K562 (cell line): ENCODE data around the gene ISG20L2. TPM values are rescaled to one million over a fixed set of nuclear protein-coding genes. Genes with fewer than 3 reads are reported as not detected.
A peak's percentile ranks its signal among the peaks of the same experiment; 100 is the strongest.

Experiments used
- ARID2 ChIP-seq: fragments of 450-650 bp; IDR thresholded peaks from 2 replicates; pipeline ENCODE4 v1.6.1; 2017; ENCODE audit warnings: antibody characterized with exemption, mild to moderate bottlenecking
- CREB1 ChIP-seq, 2 experiments: sonication (generic) in 1 of 2; formaldehyde crosslinking in 1 of 2; IDR thresholded peaks; 2 replicates each; pipeline versions ENCODE4 v1.6.1 to v1.8.0; 2012 to 2022; ENCODE audit warnings: inconsistent platforms in 1 of 2, mild to moderate bottlenecking in 1 of 2, missing genetic modification reagents in 1 of 2, moderate library complexity in 1 of 2
- ETV5 ChIP-seq: sonication (generic); formaldehyde crosslinking; IDR thresholded peaks from 2 replicates; pipeline ENCODE4 v1.4.0; 2020; ENCODE audit warnings: low read depth, mild to moderate bottlenecking, missing genetic modification reagents
- GABPB1 ChIP-seq: sonication (generic); formaldehyde crosslinking; IDR thresholded peaks from 2 replicates; pipeline ENCODE4 v1.8.0; 2022; ENCODE audit warnings: mild to moderate bottlenecking, missing genetic modification reagents
- GATAD2A ChIP-seq: fragments of 450-650 bp; IDR thresholded peaks from 2 replicates; pipeline ENCODE4 v1.6.1; 2017
- HDAC2 ChIP-seq: fragments of 450-650 bp; IDR thresholded peaks from 2 replicates; pipeline ENCODE4 v1.6.1; 2016; ENCODE audit warnings: mild to moderate bottlenecking
- NFRKB ChIP-seq: fragments of 450-650 bp; IDR thresholded peaks from 2 replicates; pipeline ENCODE4 v1.6.1; 2016; ENCODE audit warnings: low read depth
- POLR2AphosphoS2 ChIP-seq: IDR thresholded peaks from 2 replicates; pipeline ENCODE4 v1.6.1; 2012; ENCODE audit warnings: low read length, improper control_type of control experiment
- SAFB ChIP-seq: fragments of 200-400 bp; formaldehyde crosslinking; IDR thresholded peaks from 2 replicates; pipeline ENCODE4 v1.6.1; 2017; ENCODE audit warnings: low read depth, low read length, borderline replicate concordance
- SIN3B ChIP-seq: fragments of 450-650 bp; IDR thresholded peaks from 2 replicates; pipeline ENCODE4 v1.6.1; 2017; ENCODE audit warnings: low read depth, mild to moderate bottlenecking, moderate library complexity
- SMC3 ChIP-seq: conservative IDR thresholded peaks from 2 replicates; pipeline ENCODE4 v1.6.1; 2011; ENCODE audit warnings: low read depth, low read length, improper control_type of control experiment; ENCODE audit not compliant: insufficient read depth
- STAG1 ChIP-seq: sonication (generic); formaldehyde crosslinking; IDR thresholded peaks from 2 replicates; pipeline ENCODE4 v1.5.0; 2020; ENCODE audit warnings: missing genetic modification reagents, borderline replicate concordance
- TEAD1 ChIP-seq, 2 experiments: fragments of 450-650 bp in 1 of 2; sonication (generic) in 1 of 2; formaldehyde crosslinking; IDR thresholded peaks; 2 replicates each; pipeline versions ENCODE4 v1.4.0 to v1.8.0; 2020 to 2022; ENCODE audit warnings: mild to moderate bottlenecking in 2 of 2, missing genetic modification reagents in 1 of 2
- ZNF24 ChIP-seq: fragments of 450-650 bp; IDR thresholded peaks from 2 replicates; pipeline ENCODE4 v1.6.1; 2016
- ZNF586 ChIP-seq: fragments of 450-650 bp; formaldehyde crosslinking; conservative IDR thresholded peaks from 2 replicates; pipeline ENCODE4 v1.4.0; 2020; ENCODE audit warnings: mild to moderate bottlenecking, moderate library complexity
- polyA plus RNA-seq, 8 experiments: library from polyadenylated mRNA; depleted of rRNA in 4 of 8; stranded (reverse) in 5 of 8; unstranded in 3 of 8; fragments of >200 nt; fragmentation: Nextera tagmentation in 2 of 8; fragmentation: Illumina TruSeq in 1 of 8; extraction: Ambion mirVana in 2 of 8; extraction: Trizol in 1 of 8; gene quantifications; 2 replicates each; pipeline versions ENCODE4 v1.2.1 to v1.2.3, GENCODE V29; 2011 to 2014; ENCODE audit warnings: inconsistent platforms in 1 of 8, missing spikeins in 1 of 8
- total RNA-seq, 7 experiments: library from RNA; depleted of rRNA in 6 of 7; stranded (reverse); fragments of >200 nt in 6 of 7; fragmentation: Illumina TruSeq in 2 of 7; extraction: Trizol in 2 of 7; gene quantifications; 2 replicates each; pipeline versions ENCODE4 v1.2.1 to v1.2.3, GENCODE V29; 2011 to 2021; ENCODE audit warnings: low replicate concordance in 1 of 7
- TF ChIP-seq, protein P1 (sequence below), 2 experiments: fragments of 450-650 bp; IDR thresholded peaks; 2 replicates each; pipeline ENCODE4 v1.6.1; 2018; ENCODE audit warnings: mild to moderate bottlenecking in 2 of 2, low read depth in 1 of 2; ENCODE audit not compliant: partially characterized antibody in 2 of 2
- TF ChIP-seq, protein P2 (sequence below), 2 experiments: IDR thresholded peaks; 2 replicates each; pipeline ENCODE4 v1.6.1; 2011; ENCODE audit warnings: borderline replicate concordance in 1 of 2, control low read depth in 1 of 2, low read depth in 1 of 2, low read length in 1 of 2, mild to moderate bottlenecking in 1 of 2, mixed read lengths in 1 of 2, moderate library complexity in 1 of 2; ENCODE audit not compliant: insufficient read depth in 1 of 2, insufficient read length in 1 of 2, poor library complexity in 1 of 2, severe bottlenecking in 1 of 2; ENCODE audit errors: extremely low read depth in 1 of 2
- TF ChIP-seq, protein P3 (sequence below), 2 experiments: fragments of 450-650 bp in 1 of 2; sonication (generic) in 1 of 2; formaldehyde crosslinking in 1 of 2; IDR thresholded peaks in 1 of 2; conservative IDR thresholded peaks in 1 of 2; 2 replicates each; pipeline versions ENCODE4 v1.6.1 to v1.8.1; 2016 to 2023; ENCODE audit warnings: mild to moderate bottlenecking in 2 of 2, moderate library complexity in 2 of 2, inconsistent platforms in 1 of 2, missing genetic modification reagents in 1 of 2
- TF ChIP-seq, protein P4 (sequence below): sonication (generic); formaldehyde crosslinking; IDR thresholded peaks from 2 replicates; pipeline ENCODE4 v1.8.1; 2023; ENCODE audit warnings: mild to moderate bottlenecking, missing genetic modification reagents

The ISG20L2 gene
- total and polyA plus RNA-seq, 9 of the 15 experiments (the other 6 are each of a cell fraction or from before 2014, with no cell fraction given): 21.3 to 130 (median 50.3) TPM

DNA sequence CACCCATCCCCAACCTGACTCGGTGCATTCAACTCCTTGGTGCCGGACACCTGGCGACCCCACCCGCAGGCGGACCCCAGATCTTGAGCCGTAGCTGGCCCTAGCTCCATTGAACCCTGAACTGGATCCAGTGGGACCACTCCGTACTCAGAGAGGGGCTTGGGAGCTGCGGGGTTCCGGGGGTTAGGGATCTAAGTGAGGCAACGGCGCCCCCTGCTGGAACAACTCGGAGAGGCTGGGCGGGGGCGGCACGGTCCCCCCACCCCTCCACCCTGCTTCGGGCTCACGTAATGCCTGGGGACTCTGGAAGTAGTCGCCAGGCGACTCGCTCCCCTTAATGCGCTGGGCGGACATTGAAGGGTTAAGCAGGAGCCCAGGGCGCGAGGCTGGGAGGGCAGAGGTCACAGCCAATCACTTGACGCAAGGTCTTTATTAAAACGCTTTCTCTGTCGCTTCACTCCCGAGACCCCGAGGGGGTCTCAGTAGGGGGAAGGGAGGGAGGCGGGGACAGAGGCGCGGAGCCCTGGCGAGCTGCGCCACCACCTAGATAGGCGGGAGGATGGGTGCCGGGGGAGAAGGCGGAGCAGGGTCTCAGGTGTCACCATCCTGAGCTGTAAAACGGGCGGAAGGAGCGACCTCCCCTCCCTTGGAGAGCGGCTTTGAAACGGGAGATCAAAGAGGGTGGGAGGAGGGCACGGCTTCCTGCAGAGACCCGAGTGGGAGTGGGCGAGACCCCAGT lies 22.5 kb downstream of the ISG20L2 start (continued):
- TF ChIP-seq, protein P1, sequence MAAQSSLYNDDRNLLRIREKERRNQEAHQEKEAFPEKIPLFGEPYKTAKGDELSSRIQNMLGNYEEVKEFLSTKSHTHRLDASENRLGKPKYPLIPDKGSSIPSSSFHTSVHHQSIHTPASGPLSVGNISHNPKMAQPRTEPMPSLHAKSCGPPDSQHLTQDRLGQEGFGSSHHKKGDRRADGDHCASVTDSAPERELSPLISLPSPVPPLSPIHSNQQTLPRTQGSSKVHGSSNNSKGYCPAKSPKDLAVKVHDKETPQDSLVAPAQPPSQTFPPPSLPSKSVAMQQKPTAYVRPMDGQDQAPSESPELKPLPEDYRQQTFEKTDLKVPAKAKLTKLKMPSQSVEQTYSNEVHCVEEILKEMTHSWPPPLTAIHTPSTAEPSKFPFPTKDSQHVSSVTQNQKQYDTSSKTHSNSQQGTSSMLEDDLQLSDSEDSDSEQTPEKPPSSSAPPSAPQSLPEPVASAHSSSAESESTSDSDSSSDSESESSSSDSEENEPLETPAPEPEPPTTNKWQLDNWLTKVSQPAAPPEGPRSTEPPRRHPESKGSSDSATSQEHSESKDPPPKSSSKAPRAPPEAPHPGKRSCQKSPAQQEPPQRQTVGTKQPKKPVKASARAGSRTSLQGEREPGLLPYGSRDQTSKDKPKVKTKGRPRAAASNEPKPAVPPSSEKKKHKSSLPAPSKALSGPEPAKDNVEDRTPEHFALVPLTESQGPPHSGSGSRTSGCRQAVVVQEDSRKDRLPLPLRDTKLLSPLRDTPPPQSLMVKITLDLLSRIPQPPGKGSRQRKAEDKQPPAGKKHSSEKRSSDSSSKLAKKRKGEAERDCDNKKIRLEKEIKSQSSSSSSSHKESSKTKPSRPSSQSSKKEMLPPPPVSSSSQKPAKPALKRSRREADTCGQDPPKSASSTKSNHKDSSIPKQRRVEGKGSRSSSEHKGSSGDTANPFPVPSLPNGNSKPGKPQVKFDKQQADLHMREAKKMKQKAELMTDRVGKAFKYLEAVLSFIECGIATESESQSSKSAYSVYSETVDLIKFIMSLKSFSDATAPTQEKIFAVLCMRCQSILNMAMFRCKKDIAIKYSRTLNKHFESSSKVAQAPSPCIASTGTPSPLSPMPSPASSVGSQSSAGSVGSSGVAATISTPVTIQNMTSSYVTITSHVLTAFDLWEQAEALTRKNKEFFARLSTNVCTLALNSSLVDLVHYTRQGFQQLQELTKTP (IDR thresholded peaks at IDR 0.05; ENCODE audit: low read depth in 1 of 2, partially characterized antibody in 2 of 2): peak in 1 of 2 experiments; percentile 47
- TF ChIP-seq ARID2 (peak; percentile 94), GABPB1 (CRISPR knock-in tag) (peak; percentile 73), GATAD2A (peak; percentile 73), ETV5 (CRISPR knock-in tag) (0 out of 2 replicates have a peak, but pooled peaks have one; percentile 32), HDAC2 (peak; percentile 77; the same call in 1 of the 2 replicates), ZNF586 (CRISPR knock-in tag) (no peak), SMC3 (peak; percentile 86), SAFB (peak; percentile 53; the same call in 1 of the 2 replicates), POLR2AphosphoS2 (no peak), NFRKB (peak; percentile 28; the same call in 1 of the 2 replicates), TEAD1 (CRISPR knock-in tag; IDR thresholded peaks at IDR 0.05) (no peak), ZNF24 (peak; percentile 37; the same call in 1 of the 2 replicates), SIN3B (0 out of 2 replicates have a peak, but pooled peaks have one; percentile 31), CREB1 (IDR thresholded peaks at IDR 0.05) (0 out of 2 replicates have a peak, but pooled peaks have one; percentile 22), CREB1 (CRISPR knock-in tag; IDR thresholded peaks at IDR 0.05) (no peak), STAG1 (CRISPR knock-in tag) (peak; percentile 38)
- TF ChIP-seq, protein P2, sequence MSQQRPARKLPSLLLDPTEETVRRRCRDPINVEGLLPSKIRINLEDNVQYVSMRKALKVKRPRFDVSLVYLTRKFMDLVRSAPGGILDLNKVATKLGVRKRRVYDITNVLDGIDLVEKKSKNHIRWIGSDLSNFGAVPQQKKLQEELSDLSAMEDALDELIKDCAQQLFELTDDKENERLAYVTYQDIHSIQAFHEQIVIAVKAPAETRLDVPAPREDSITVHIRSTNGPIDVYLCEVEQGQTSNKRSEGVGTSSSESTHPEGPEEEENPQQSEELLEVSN (IDR thresholded peaks at IDR 0.05; ENCODE audit: borderline replicate concordance in 1 of 2, extremely low read depth in 1 of 2, insufficient read depth in 1 of 2, insufficient read length in 1 of 2, low read depth in 1 of 2, low read length in 1 of 2, poor library complexity in 1 of 2, severe bottlenecking in 1 of 2): peak in 1 of 2 experiments; percentile 21
- TF ChIP-seq, protein P3, sequence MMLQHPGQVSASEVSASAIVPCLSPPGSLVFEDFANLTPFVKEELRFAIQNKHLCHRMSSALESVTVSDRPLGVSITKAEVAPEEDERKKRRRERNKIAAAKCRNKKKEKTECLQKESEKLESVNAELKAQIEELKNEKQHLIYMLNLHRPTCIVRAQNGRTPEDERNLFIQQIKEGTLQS (IDR thresholded peaks at IDR 0.05): peak; percentile 20; the same call in 1 of the 2 replicates
- TF ChIP-seq, protein P3 (CRISPR knock-in tag; conservative IDR thresholded peaks at IDR 0.05): no peak
- TF ChIP-seq, protein P4, sequence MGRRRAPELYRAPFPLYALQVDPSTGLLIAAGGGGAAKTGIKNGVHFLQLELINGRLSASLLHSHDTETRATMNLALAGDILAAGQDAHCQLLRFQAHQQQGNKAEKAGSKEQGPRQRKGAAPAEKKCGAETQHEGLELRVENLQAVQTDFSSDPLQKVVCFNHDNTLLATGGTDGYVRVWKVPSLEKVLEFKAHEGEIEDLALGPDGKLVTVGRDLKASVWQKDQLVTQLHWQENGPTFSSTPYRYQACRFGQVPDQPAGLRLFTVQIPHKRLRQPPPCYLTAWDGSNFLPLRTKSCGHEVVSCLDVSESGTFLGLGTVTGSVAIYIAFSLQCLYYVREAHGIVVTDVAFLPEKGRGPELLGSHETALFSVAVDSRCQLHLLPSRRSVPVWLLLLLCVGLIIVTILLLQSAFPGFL (CRISPR knock-in tag): peak; percentile 90; the same call in 1 of the 2 replicates
